Measurements from ENCODE around the gene SPAST. TPM values are rescaled to one million over a fixed set of nuclear protein-coding genes. Genes with fewer than 3 reads are reported as not detected.

The SPAST gene
- total and polyA plus RNA-seq, 9 of the 15 experiments (the other 6 are each of a cell fraction or from before 2014, with no cell fraction given), result 7.4 to 37.0 (median 19.0) TPM

GRCh38 chr2:32039447-32040219, 23.7 kb upstream of the SPAST start, which contains the start of gene DPY30 (continued):
- TF ChIP-seq ATF1 (CRISPR knock-in tag; IDR thresholded peaks at IDR 0.05) (0 out of 2 replicates have a peak, but pooled peaks have one; percentile 35), ATF1 (tag; IDR thresholded peaks at IDR 0.05) (peak; percentile 83), CHD1 (IDR thresholded peaks at IDR 0.05; ENCODE audit: low read length) (peak; percentile 10), TCF15 (CRISPR knock-in tag; IDR thresholded peaks at IDR 0.05) (no peak), ZBTB8A (IDR thresholded peaks at IDR 0.05; ENCODE audit: partially characterized antibody) (no peak), PHB (CRISPR knock-in tag; IDR thresholded peaks at IDR 0.05) (0 out of 2 replicates have a peak, but pooled peaks have one; percentile 72), TAF1 (IDR thresholded peaks at IDR 0.05; ENCODE audit: control insufficient read depth, extremely low read depth, insufficient read depth, low read length, severe bottlenecking) (peak; percentile 94), NFATC3 (IDR thresholded peaks at IDR 0.05) (0 out of 2 replicates have a peak, but pooled peaks have one; percentile 43), HMBOX1 (IDR thresholded peaks at IDR 0.05) (0 out of 2 replicates have a peak, but pooled peaks have one; percentile 24), ZBTB7A (IDR thresholded peaks at IDR 0.05; ENCODE audit: borderline replicate concordance, control insufficient read depth, low read depth, low read length) (no peak)
- TF ChIP-seq, protein P1, sequence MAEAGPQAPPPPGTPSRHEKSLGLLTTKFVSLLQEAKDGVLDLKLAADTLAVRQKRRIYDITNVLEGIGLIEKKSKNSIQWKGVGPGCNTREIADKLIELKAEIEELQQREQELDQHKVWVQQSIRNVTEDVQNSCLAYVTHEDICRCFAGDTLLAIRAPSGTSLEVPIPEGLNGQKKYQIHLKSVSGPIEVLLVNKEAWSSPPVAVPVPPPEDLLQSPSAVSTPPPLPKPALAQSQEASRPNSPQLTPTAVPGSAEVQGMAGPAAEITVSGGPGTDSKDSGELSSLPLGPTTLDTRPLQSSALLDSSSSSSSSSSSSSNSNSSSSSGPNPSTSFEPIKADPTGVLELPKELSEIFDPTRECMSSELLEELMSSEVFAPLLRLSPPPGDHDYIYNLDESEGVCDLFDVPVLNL (CRISPR knock-in tag; IDR thresholded peaks at IDR 0.05; ENCODE audit: low read depth), result no peak
- TF ChIP-seq, protein P2, sequence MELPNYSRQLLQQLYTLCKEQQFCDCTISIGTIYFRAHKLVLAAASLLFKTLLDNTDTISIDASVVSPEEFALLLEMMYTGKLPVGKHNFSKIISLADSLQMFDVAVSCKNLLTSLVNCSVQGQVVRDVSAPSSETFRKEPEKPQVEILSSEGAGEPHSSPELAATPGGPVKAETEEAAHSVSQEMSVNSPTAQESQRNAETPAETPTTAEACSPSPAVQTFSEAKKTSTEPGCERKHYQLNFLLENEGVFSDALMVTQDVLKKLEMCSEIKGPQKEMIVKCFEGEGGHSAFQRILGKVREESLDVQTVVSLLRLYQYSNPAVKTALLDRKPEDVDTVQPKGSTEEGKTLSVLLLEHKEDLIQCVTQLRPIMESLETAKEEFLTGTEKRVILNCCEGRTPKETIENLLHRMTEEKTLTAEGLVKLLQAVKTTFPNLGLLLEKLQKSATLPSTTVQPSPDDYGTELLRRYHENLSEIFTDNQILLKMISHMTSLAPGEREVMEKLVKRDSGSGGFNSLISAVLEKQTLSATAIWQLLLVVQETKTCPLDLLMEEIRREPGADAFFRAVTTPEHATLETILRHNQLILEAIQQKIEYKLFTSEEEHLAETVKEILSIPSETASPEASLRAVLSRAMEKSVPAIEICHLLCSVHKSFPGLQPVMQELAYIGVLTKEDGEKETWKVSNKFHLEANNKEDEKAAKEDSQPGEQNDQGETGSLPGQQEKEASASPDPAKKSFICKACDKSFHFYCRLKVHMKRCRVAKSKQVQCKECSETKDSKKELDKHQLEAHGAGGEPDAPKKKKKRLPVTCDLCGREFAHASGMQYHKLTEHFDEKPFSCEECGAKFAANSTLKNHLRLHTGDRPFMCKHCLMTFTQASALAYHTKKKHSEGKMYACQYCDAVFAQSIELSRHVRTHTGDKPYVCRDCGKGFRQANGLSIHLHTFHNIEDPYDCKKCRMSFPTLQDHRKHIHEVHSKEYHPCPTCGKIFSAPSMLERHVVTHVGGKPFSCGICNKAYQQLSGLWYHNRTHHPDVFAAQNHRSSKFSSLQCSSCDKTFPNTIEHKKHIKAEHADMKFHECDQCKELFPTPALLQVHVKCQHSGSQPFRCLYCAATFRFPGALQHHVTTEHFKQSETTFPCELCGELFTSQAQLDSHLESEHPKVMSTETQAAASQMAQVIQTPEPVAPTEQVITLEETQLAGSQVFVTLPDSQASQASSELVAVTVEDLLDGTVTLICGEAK (IDR thresholded peaks at IDR 0.05), result peak; percentile 38; the same call in 1 of the 2 replicates
- TF ChIP-seq, protein P2 (CRISPR knock-in tag; IDR thresholded peaks at IDR 0.05), result no peak
- TF ChIP-seq, protein P3, sequence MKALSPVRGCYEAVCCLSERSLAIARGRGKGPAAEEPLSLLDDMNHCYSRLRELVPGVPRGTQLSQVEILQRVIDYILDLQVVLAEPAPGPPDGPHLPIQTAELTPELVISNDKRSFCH (CRISPR knock-in tag; IDR thresholded peaks at IDR 0.05), result no peak
- TF ChIP-seq, protein P3 (tag; IDR thresholded peaks at IDR 0.05), result peak; percentile 62; the same call in 1 of the 2 replicates

All from K562 (cell line).